ENCODE results near the gene RTL1.

DNA sequence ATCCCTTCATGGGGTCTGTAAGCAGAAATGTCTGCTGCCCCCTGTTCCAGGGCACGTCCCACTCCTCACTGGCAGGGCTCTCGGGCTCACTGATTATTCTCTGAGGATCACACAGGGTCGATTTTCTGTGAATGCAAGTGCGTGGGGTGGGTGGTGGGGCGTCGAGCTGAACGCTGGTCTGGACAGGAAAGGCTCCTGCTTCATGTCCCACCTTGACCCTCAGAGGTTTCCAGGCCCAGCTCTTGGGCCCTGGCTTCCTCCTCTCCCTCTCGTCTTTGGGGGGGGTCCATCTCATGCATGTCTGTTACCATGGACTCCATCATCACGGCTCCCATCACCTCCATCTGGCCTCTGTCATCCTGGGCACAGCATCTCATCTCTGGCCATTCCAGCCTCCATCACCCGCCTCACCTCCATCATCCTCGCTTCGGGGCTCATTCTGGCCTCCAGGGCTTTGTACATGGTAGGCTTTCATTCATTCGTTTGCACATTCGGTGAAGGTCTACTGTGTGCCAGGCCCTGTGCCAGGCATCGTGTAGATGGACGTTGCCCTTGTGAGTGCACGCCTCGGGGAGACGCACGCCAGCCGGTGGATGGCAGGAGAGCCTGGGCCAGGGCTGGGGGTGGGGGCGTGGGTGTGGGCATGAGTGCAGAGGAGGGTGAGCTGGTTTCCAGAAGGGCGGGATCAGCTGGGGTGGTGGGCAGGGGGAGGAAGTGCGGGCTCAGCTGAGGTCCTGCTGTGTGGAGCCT lies 34.7 kb downstream of the RTL1 start:
- TF ChIP-seq EZH2 (IDR thresholded peaks at IDR 0.05; ENCODE audit: insufficient read depth, poor library complexity, severe bottlenecking), result no peak
- TF ChIP-seq EZH2phosphoT487 (IDR thresholded peaks at IDR 0.05; ENCODE audit: insufficient read depth, low read depth), result no peak

Data from GM23248 (cell line).